GM19452 (cell line): ENCODE results near the gene KRT72.

Experiments
- ATAC-seq: cut with Tn5 transposase; IDR thresholded peaks from one replicate; pipeline ENCODE4 v1.9.1; 2021; ENCODE audit not compliant: unreplicated experiment

The KRT72 gene

GRCh38 chr12:52600941-52601481 is at the start of gene KRT72:
KRT72 (minus strand) TSS chr12:52601463; CDS start chr12:52601452, 11 bp downstream.
- ATAC-seq: no peak

DNA sequence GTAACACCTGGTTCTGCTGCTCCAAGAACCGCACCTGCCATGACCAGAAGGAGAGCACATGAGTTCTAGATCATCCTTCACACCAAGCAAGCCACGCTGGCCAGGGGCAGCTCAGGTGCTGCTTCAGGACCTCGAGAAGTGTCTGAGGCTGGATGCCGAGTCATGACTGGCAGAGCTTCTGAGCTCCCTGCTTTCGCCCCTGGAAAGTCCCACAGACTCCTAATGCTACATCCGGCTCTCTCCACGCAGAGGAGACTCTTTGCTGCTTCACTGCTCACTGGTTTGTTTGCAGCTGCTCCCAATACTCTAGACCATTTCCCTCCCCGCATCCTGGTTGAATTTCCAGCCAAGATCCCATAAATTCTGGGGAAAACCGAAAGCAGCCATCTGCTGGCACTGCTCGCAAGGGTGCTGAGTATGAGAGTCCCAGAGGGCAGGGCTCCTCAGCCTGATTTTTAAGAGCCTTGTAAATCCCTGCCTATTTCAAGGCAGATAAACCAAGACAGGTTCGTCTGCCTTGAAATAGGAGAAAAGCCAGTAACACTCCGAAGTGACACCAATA is 49.3 kb upstream of the KRT72 start:
- no peak for ATAC-seq

- no peak for ATAC-seq
Measured at GRCh38 chr12:52649066-52649465, 47.8 kb upstream of the KRT72 start.

DNA sequence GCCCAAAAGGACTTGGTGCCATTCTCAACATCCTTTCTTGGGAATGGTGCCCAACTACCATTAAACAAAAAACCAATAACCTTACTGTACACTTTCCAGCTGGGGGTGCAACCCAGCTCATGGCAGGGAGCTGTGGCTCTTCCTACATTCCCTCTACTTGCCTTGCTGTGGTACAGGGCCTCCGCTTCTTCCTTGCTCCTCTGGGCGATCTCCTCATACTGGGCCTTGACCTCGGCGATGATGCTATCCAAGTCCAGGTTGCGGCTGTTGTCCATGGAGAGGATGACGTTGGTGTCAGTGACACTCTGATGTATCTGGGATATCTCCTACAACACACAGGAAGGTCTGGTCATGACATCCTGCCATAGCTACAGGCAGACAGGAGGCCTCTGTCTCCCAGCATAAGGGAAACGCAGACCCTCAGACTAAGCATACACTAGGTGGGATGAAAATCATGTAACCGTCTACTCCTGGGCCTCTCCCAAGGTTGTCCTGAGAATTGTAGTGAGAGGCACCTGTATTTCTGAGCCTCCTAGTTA is 46.8 kb upstream of the KRT72 start:
- ATAC-seq: no peak

GRCh38 chr12:52647601-52648000 is 46.3 kb upstream of the KRT72 start:
- no peak for ATAC-seq

- ATAC-seq: no peak
Measured at GRCh38 chr12:52646613-52647012, 45.4 kb upstream of the KRT72 start.

- no peak for ATAC-seq
Measured at GRCh38 chr12:52645982-52646381, 44.7 kb upstream of the KRT72 start.

- ATAC-seq: no peak
Measured at GRCh38 chr12:52645120-52645761, 44.0 kb upstream of the KRT72 start.

GRCh38 chr12:52644078-52644415 is 42.8 kb upstream of the KRT72 start:
- no peak for ATAC-seq

DNA sequence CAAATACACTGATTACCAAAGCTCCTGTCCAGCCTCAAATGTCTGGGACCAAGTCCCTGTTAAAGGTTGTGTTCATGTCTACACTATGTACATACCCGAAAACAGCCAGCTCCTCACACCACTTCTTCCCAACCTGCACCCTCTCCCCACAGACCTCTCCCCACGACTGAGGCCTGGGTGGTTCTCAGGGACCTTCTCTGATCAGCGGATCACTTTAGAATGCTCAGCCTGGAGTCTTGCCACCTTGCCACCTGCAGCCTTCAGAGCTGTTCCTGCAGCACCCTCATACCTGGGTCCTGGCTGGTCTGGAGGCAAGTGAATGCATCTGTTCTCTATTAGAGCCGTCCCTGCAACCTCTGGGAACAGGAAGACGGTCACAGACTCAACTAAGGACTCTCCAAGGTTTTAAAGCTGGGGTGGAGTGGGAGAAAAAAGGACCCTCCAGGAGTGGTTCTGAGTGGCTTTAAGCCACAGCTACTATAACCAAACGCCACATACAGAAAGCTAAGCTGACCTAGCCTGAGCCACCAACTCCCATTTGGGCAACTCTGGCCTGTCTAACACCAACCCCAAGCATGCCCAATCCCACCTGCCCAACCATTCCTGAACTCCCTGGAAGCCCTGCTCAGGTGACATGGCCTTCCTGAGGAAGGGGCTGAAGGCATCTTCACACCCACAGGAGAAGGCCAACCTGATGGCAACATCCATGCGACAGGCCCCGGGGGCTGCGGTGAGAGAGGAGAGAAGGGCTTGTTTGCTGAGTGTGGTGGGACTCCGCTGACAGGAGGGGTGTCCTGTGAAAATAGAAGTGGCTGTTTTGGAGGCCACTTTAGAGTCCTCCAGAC is 42.2 kb upstream of the KRT72 start:
- ATAC-seq: no peak

DNA sequence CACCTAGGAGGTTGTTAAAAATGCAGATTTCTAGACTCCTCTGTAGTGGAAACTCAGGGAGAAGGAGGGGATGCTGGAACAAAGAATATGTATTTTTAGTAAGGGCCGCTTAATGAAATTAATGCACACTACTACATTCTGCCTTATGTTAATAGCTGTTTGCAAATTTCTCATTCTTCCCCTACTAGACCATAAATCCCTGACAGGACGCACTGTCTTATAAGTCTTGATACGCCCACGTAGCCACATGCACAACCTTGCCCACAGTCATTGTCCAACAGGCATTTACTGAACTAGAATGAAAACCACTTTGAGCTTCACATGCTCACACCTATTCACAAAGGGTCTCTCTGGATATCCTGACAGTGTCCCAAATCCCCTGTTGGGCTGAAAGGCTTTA is 40.2 kb upstream of the KRT72 start:
- ATAC-seq: no peak

GRCh38 chr12:52637299-52637698 is 36.0 kb upstream of the KRT72 start:
- no peak for ATAC-seq

GRCh38 chr12:52636592-52637258 is 35.5 kb upstream of the KRT72 start:
- no peak for ATAC-seq

DNA sequence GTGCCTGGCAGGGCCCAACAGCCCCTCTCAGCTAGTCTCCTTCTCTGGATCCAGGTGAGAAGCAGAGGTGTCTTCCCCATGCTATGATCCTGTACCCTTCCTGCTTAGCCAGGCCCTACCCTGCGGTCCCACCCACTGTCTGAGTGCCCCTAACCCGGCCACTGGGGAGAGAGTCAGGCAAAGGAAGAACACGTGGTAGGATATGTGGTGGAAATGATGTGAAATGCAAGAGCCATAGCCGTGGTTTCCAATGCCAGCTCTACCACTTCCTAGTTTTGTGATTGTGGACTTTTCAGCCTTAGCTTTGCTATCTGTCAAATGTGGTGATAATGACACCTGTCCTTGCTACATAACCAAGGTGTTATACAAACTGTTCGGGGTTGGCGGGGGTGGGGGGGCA is 34.9 kb upstream of the KRT72 start:
- no peak for ATAC-seq

- no peak for ATAC-seq
Measured at GRCh38 chr12:52634266-52635056, 33.2 kb upstream of the KRT72 start.

DNA sequence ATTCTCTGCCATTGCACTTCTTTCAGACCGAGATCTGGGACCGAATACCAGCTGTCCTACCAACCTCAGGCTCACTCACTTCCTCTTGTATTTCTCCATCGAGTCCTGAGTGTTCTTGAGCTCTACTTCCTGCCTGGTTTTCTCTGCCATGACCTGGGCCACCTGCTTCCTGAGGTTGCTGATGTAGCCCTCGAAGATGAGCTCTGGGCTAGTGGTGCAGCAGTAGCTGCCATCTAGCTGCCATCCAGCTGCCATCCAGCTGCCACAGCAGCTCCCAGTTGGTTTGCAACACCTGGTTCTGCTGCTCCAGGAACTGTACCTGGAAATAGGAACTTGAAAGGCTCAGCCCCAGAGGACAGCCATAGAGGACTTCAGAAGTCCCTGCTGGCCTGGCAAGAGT is 32.1 kb upstream of the KRT72 start:
- no peak for ATAC-seq

DNA sequence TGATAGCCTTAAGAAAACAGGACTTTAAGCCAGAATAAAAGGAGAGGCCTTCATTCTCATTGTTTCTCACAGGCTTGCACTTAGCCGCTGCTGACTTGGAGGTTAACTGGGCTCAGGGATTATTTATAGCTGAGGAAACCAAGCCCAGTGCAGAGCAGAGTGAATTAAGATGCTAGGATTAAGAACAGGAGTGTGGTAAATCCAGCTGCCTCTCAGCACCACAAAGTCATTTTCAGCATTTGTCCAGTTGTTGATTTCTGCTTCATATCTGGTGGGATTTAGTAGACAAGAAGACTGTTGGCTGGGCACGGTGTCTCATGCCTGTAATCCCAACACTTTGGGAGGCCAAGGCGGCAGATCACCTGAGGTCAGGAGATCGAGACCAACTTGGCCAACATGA is 31.4 kb upstream of the KRT72 start:
- no peak for ATAC-seq

DNA sequence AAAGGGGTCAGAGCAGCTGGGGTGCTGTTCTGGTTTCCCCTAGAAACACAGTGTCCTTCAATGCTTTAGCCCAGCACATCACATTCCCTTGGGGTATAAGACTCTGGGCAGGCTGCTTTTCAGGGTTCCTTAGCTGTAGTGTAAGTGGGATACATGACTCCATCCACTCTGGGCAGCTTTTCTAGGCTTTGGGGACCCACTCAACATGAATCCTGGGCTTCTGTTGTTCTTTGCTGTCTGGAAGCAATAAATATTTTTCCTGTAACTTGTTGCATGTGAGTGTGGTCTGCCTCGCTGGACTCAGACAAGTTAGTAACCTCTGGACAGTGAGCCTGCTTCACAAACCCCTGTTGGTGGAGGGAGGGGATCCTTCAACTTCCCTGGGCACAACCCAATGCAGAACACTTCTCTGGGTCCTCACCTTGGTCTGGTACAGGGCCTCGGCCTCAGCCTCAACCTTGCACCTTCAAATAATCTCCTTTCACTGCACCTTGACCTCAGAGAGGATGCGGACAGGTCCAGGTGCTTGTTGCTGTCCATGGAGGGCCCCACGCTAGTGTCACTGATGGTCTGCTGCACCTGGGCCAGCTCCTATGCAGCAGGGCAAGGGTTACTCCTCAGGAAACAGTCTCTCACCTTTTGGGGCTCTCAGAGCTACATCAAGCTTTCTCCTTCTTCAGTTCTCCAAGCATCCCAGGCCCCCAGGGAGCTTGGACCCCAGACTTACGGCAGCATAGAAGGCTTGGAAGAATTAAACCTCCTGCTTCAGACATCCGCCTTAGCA is 30.6 kb upstream of the KRT72 start:
- no peak for ATAC-seq

DNA sequence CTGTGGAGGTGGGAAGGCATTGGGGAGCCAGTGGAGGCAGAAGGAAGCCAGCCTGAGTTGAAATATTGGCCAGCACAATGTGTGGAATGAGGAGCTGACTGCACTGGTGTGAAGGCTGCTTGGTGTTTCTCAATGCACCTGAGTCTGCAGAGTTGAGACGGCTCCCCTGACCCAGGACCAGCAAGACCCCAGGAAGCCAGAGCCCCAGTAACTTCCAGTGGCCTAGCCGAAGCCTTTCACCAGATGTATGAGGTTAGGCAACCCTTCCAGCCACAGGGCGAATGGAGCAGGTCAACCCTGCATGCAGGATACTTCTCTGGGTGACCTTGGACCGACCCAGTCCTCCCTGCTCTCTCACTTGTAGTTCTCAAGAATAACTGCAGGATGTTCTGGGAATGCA is 30.0 kb upstream of the KRT72 start:
- no peak for ATAC-seq
